Gastrocnemius medialis (tissue), 4 donors: Measurements from ENCODE around the gene RUNX1. TPM values are rescaled to one million over a fixed set of nuclear protein-coding genes. Genes with fewer than 3 reads are reported as not detected.

Experiments used
- ATAC-seq, 2 donors: fragments of 150-250 bp; one replicate each; pipeline ENCODE4 v1.9.1; 2016
- DNase-seq, 2 donors: peaks; one replicate each; pipeline ENCODE4 v3.0.0-alpha.2; 2019
- H3K27ac ChIP-seq, 4 donors: fragments of 200-600 bp; sonication (generic); 1 replicate in 1 of 4; 2 replicates in 3 of 4; pipeline ENCODE4 v1.5.1; 2016 to 2018; ENCODE audit warnings: mild to moderate bottlenecking in 2 of 4, moderate library complexity in 1 of 4
- H3K27me3 ChIP-seq, 3 donors: fragments of 200-600 bp; sonication (generic) in 2 of 3; 1 replicate in 1 of 3; 2 replicates in 2 of 3; pipeline versions ENCODE4 v1.5.1 to v1.6.0; 2016 to 2019; ENCODE audit warnings: mild to moderate bottlenecking in 1 of 3, moderate library complexity in 1 of 3
- H3K36me3 ChIP-seq, 2 donors: fragments of 200-600 bp; sonication (generic) in 1 of 2; one replicate each; pipeline ENCODE4 v1.5.1; 2017 to 2018
- H3K4me1 ChIP-seq, 2 donors: fragments of 200-600 bp; sonication (generic) in 1 of 2; one replicate each; pipeline ENCODE4 v1.5.1; 2016 to 2017; ENCODE audit warnings: mild to moderate bottlenecking in 2 of 2
- H3K4me3 ChIP-seq, 4 donors: fragments of 200-600 bp; sonication (generic) in 3 of 4; 1 replicate in 1 of 4; 2 replicates in 3 of 4; pipeline ENCODE4 v1.5.1; 2016 to 2019; ENCODE audit warnings: mild to moderate bottlenecking in 2 of 4
- H3K9me3 ChIP-seq, 3 donors: fragments of 200-600 bp; sonication (generic) in 2 of 3; 1 replicate in 1 of 3; 2 replicates in 2 of 3; pipeline ENCODE4 v1.5.1; 2016 to 2019
- CTCF ChIP-seq, 5 experiments: fragments of 450-650 bp in 3 of 5; fragments of 200-600 bp in 2 of 5; sonication (generic) in 2 of 5; IDR thresholded peaks in 4 of 5; conservative IDR thresholded peaks in 1 of 5; 1 replicate in 4 of 5; 2 replicates in 1 of 5; pipeline ENCODE4 v1.5.1; 2016 to 2019; ENCODE audit warnings: antibody characterized with exemption in 5 of 5, mild to moderate bottlenecking in 3 of 5, moderate library complexity in 3 of 5
- POLR2A ChIP-seq, 2 donors: fragments of 450-650 bp; IDR thresholded peaks; one replicate each; pipeline ENCODE4 v1.6.1; 2017; ENCODE audit warnings: antibody characterized with exemption in 2 of 2, mild to moderate bottlenecking in 2 of 2, moderate library complexity in 2 of 2
- in situ Hi-C, 4 donors: fragments of 200-750 bp; cut with MboI; loops; one replicate each; pipeline versions ENCODE4 v1.15.0 to v1.8.0; 2017; ENCODE audit warnings: low sequenced_read_pairs in 4 of 4
- intact Hi-C: fragments of 100-400 bp; cut with DNase I; formaldehyde crosslinking; loops from one replicate; pipeline ENCODE4 v1.15.1; 2023; ENCODE audit warnings: low total_unique reads
- total RNA-seq, 4 donors: library from RNA; depleted of rRNA; stranded (reverse); fragments of >200 nt; gene quantifications; one replicate each; pipeline versions ENCODE4 v1.1.0 to v1.2.3, GENCODE V29; 2016

RUNX1 gene
- total RNA-seq, 4 donors from 2014 or later = 8.0 to 20.9 (median 10.6) TPM

- H3K36me3 ChIP-seq = no peaks in the 10 kb centered on the region
- peak in 1 of 2 donors; percentile 26 for ATAC-seq
Measured at GRCh38 chr21:35005560-35006224, 43.4 kb downstream of the RUNX1 start.

GRCh38 chr21:35005077-35005476 lies 44.0 kb downstream of the RUNX1 start:
- intact Hi-C loops (no loop called here), in situ Hi-C loops (no loop called here)
- no peaks in the 10 kb centered on the region for H3K27me3 ChIP-seq
- H3K4me1 ChIP-seq = no peaks in the 10 kb centered on the region
- H3K9me3 ChIP-seq = no peaks in the 10 kb centered on the region
- H3K27ac ChIP-seq = no peak overlapping the region
- TF ChIP-seq CTCF (IDR thresholded peaks at IDR 0.05 in 4 of 5, conservative IDR thresholded peaks at IDR 0.05 in 1 of 5) (no peak), POLR2A (IDR thresholded peaks at IDR 0.05) (no peak)
- no peaks in the 10 kb centered on the region for H3K36me3 ChIP-seq
- H3K4me3 ChIP-seq = no peak overlapping the region
- ATAC-seq (no peak), DNase-seq (no peak)

More at GRCh38 chr21:35005560-35006224, 43.4 kb downstream of the RUNX1 start:
- Histone ChIP-seq H3K27me3 (no peaks in the 10 kb centered on the region), H3K4me1 (no peaks in the 10 kb centered on the region), H3K4me3 (no peak overlapping the region), H3K9me3 (no peaks in the 10 kb centered on the region), H3K27ac (no peak overlapping the region)
- no peak for DNase-seq
- in situ Hi-C loops (no loop called here), intact Hi-C loops (no loop called here)
- no peak for TF ChIP-seq POLR2A (IDR thresholded peaks at IDR 0.05)

GRCh38 chr21:35004314-35004713 lies 44.8 kb downstream of the RUNX1 start:
- Histone ChIP-seq H3K9me3 (no peaks in the 10 kb centered on the region), H3K4me3 (no peak overlapping the region), H3K36me3 (no peaks in the 10 kb centered on the region), H3K4me1 (peaks cover 0 to 2% of the 10 kb centered on the region in 2 donors), H3K27me3 (no peaks in the 10 kb centered on the region), H3K27ac (no peak overlapping the region)
- ATAC-seq (no peak), DNase-seq (no peak)
- TF ChIP-seq POLR2A (IDR thresholded peaks at IDR 0.05) (no peak), CTCF (IDR thresholded peaks at IDR 0.05 in 4 of 5, conservative IDR thresholded peaks at IDR 0.05 in 1 of 5) (no peak)
- in situ Hi-C loops (no loop called here), intact Hi-C loops (no loop called here)

GRCh38 chr21:35002879-35003722 lies 46.0 kb downstream of the RUNX1 start:
- H3K4me3 ChIP-seq = no peak overlapping the region
- no peak for DNase-seq
- H3K27me3 ChIP-seq = no peaks in the 10 kb centered on the region
- intact Hi-C loops = no loop called here
- TF ChIP-seq CTCF (IDR thresholded peaks at IDR 0.05 in 4 of 5, conservative IDR thresholded peaks at IDR 0.05 in 1 of 5) = no peak
- no peak for TF ChIP-seq POLR2A (IDR thresholded peaks at IDR 0.05)
- no peaks in the 10 kb centered on the region for H3K36me3 ChIP-seq
- in situ Hi-C loops = no loop called here
- no peak overlapping the region for H3K27ac ChIP-seq
- no peaks in the 10 kb centered on the region for H3K9me3 ChIP-seq
- peaks cover 8 to 13% of the 10 kb centered on the region in 2 donors for H3K4me1 ChIP-seq
- ATAC-seq = no peak

GRCh38 chr21:34999397-34999941 lies 49.6 kb downstream of the RUNX1 start:
- H3K36me3 ChIP-seq = no peaks in the 10 kb centered on the region
- H3K4me1 ChIP-seq = peaks cover 17 to 37% of the 10 kb centered on the region in 2 donors
- TF ChIP-seq POLR2A (IDR thresholded peaks at IDR 0.05) (no peak), CTCF (IDR thresholded peaks at IDR 0.05 in 4 of 5, conservative IDR thresholded peaks at IDR 0.05 in 1 of 5) (no peak)
- peak; percentile 8 to 19 for ATAC-seq
- peak overlapping the region; percentile 0 to 69 (median 38) for H3K27ac ChIP-seq
- H3K27me3 ChIP-seq = no peaks in the 10 kb centered on the region
- no peak for DNase-seq
- no peaks in the 10 kb centered on the region for H3K9me3 ChIP-seq
- intact Hi-C loops = no loop called here
- in situ Hi-C loops = no loop called here
- no peak overlapping the region for H3K4me3 ChIP-seq
